Heart right ventricle (tissue), 16 donors: Measurements from ENCODE around the gene ARCN1. TPM values are rescaled to one million over a fixed set of nuclear protein-coding genes. Genes with fewer than 3 reads are reported as not detected.
A peak's percentile ranks its signal among the peaks of the same experiment; 100 is the strongest.
"Not testable (repeated sequence)": the region's sequence is repeated elsewhere in the genome, so short reads cannot be mapped to it uniquely, and the experiment has no call there.

Experiments used
- ATAC-seq, 8 donors: fragments of 200-7000 bp; cut with Tn5 transposase; one replicate each; pipeline ENCODE4 v1.9.1; 2020; ENCODE audit warnings: mild to moderate bottlenecking in 8 of 8, moderate library complexity in 8 of 8, moderate number of reproducible peaks in 1 of 8
- DNase-seq, 2 donors: peaks; one replicate each; pipeline ENCODE4 v3.0.0-alpha.2; 2020
- H3K27ac ChIP-seq, 10 donors: fragments of 200-600 bp; sonication (generic) in 2 of 10; one replicate each; pipeline versions ENCODE4 v1.5.0 to v1.8.0; 2020 to 2022; ENCODE audit warnings: mild to moderate bottlenecking in 3 of 10
- H3K27me3 ChIP-seq, 7 donors: fragments of 200-600 bp; one replicate each; pipeline ENCODE4 v1.8.0; 2021 to 2022; ENCODE audit warnings: mild to moderate bottlenecking in 2 of 7
- H3K36me3 ChIP-seq, 9 donors: fragments of 200-600 bp; sonication (generic) in 1 of 9; one replicate each; pipeline versions ENCODE4 v1.5.0 to v1.8.0; 2020 to 2022; ENCODE audit warnings: mild to moderate bottlenecking in 2 of 9
- H3K4me1 ChIP-seq, 9 donors: fragments of 200-600 bp; sonication (generic) in 1 of 9; one replicate each; pipeline versions ENCODE4 v1.5.0 to v1.8.0; 2020 to 2022; ENCODE audit warnings: mild to moderate bottlenecking in 4 of 9
- H3K4me3 ChIP-seq, 10 donors: fragments of 200-600 bp; sonication (generic) in 2 of 10; one replicate each; pipeline versions ENCODE4 v1.5.0 to v1.8.0; 2020 to 2022; ENCODE audit warnings: mild to moderate bottlenecking in 7 of 10, moderate library complexity in 2 of 10
- H3K9me3 ChIP-seq, 11 donors: fragments of 200-600 bp in 10 of 11; sonication (generic) in 2 of 11; one replicate each; pipeline versions ENCODE4 v1.5.0 to v1.8.0; 2013 to 2022; ENCODE audit warnings: mild to moderate bottlenecking in 2 of 11, control low read depth in 1 of 11, moderate library complexity in 1 of 11
- WGBS, 2 donors: extraction: QIAGEN DNeasy Blood & Tissue Kit; methylation state at CpG; one replicate each; pipeline ENCODE4 v1.1.7; 2013; ENCODE audit warnings: inconsistent platforms in 1 of 2; 5-methylcytosine and 5-hydroxymethylcytosine counted together
- intact Hi-C, 10 donors: fragments of 100-400 bp; cut with DNase I; formaldehyde crosslinking; loops; one replicate each; pipeline versions ENCODE4 v1.11.1 to v1.14.2; 2022
- polyA plus RNA-seq, 2 donors: library from polyadenylated mRNA; stranded (reverse); fragments of 200-250 nt; gene quantifications; one replicate each; pipeline ENCODE4 v1.2.3, GENCODE V29; 2013
- total RNA-seq, 10 donors: library from RNA; stranded (reverse); fragmentation: NEBNext Ultra II Directional in 3 of 10; extraction: Animal tissue kit (Norgen Biotek cat#: 25700) in 3 of 10; gene quantifications; one replicate each; pipeline versions ENCODE4 v1.2.1 to v1.2.4, GENCODE V29; 2021 to 2023
- TF ChIP-seq, protein P1 (sequence below), 9 donors: fragments of 200-600 bp; sonication (generic) in 2 of 9; IDR thresholded peaks; one replicate each; pipeline versions ENCODE4 v1.5.0 to v1.8.0; 2021 to 2022; ENCODE audit warnings: antibody characterized with exemption in 9 of 9, mild to moderate bottlenecking in 5 of 9, moderate library complexity in 1 of 9
- donor health status: Arrhythmogenic right ventricular cardiomyopathy.
- donor health status: ischemic (EF 13 %, LVEDD 7.1; RV severe dilation, severe dysfunction).
- donor health status: healthy with polysubstance abuse.
- donor health status: DM: no; HTN: yes; CAD: no.
- donor health status: DM: no; HTN: no; CAD: no.
- donor health status: ischemic (EF 25% LVEDD 6.9; RV normal size, moderate dysfunction).
- donor health status: ischemic (EF 25% LVEDD 5.7; RV mildly dilated, moderate dysfunction).
- donor health status: healthy.
- donor health status: DM: yes; HTN: yes; CAD: no.
- donor health status: Ischemic cardiomyopathy.
- donor health status: ischemic (EF 35%, LVEDD 5.7; RV mildly dilated, moderate dysfunction).
- donor health status: nonischemic (EF 11% LVEDD 7.7; RV severe dilation, severe dysfunction).
- donor health status: DM: yes; HTN: yes; CAD: no.
- donor health status: PGD.
- donor health status: ischemic (EF 29% LVEDD 5.4; RV normal size, mild dysfunction).
- donor health status: nonischemic (EF 23%, LVEDD 6.1; RV moderate dilation, normal function).

ARCN1 gene
- total and polyA plus RNA-seq, 12 donors: 48.8 to 122 (median 94.5) TPM

DNA sequence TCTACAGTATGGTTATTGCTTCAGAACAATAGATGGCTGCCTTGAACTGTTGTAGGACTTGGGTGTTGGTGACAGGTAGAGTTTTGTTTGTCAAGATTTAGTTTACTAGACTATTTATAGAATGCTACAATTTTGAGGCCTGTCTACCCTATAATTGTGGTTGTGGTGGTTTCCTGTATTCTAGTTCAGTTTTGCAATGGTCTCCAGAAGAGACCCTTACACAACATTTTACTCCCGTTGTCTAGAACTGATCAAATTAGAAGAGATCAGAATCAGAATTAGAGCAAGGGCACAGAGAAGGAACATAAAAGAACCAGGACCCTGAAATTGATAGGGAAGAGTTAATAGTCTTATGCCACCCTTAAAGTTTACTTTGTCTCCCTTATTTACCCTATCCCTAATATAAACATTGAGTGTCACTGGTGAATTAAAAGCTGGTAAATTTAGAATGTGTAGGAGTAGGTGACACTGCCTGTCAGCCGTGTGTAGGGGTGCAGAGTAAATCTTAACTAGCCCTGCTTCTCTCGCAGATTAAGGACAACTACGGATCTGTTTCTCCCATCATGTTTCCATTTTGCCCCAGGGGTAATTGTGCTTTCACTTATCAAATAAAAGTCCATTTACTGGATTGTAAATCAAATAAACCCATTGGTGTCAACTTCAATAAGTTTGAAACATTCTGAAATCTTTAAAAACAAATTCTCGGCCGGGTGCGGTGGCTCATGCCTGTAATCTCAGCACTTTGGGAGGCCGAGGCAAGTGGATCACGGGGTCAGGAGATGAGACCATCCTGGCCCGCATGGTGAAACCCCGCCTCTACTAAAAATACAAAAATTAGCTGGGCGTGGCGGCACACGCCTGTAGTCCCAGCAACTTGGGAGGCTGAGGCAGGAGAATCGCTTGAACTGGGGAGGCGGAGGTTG is 24.3 kb downstream of the ARCN1 start:
- H3K27me3 ChIP-seq: no peaks in the 10 kb centered on the region
- TF ChIP-seq, protein P1, sequence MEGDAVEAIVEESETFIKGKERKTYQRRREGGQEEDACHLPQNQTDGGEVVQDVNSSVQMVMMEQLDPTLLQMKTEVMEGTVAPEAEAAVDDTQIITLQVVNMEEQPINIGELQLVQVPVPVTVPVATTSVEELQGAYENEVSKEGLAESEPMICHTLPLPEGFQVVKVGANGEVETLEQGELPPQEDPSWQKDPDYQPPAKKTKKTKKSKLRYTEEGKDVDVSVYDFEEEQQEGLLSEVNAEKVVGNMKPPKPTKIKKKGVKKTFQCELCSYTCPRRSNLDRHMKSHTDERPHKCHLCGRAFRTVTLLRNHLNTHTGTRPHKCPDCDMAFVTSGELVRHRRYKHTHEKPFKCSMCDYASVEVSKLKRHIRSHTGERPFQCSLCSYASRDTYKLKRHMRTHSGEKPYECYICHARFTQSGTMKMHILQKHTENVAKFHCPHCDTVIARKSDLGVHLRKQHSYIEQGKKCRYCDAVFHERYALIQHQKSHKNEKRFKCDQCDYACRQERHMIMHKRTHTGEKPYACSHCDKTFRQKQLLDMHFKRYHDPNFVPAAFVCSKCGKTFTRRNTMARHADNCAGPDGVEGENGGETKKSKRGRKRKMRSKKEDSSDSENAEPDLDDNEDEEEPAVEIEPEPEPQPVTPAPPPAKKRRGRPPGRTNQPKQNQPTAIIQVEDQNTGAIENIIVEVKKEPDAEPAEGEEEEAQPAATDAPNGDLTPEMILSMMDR (IDR thresholded peaks at IDR 0.05): no peak
- intact Hi-C loops: loop anchor here in 2 of 10 donors (5.0 to 10.0 kb wide), 2 partner anchors 58 to 61 kb away; no protein-coding TSS in a partner anchor
- H3K9me3 ChIP-seq: no peaks in the 10 kb centered on the region
- H3K4me1 ChIP-seq: peaks cover 6 to 49% (median 29%) of the 10 kb centered on the region in 9 donors
- WGBS, 2 donors: 89 to 92% methylated on average over 16 of the region's 16 CpGs
- H3K27ac ChIP-seq: peak overlapping the region in 2 of 10 donors; percentile 2 to 87
- DNase-seq (no peak), ATAC-seq (no peak)
- H3K4me3 ChIP-seq: no peak overlapping the region
- peaks cover 4 to 100% (median 66%) of the 10 kb centered on the region in 9 donors for H3K36me3 ChIP-seq

DNA sequence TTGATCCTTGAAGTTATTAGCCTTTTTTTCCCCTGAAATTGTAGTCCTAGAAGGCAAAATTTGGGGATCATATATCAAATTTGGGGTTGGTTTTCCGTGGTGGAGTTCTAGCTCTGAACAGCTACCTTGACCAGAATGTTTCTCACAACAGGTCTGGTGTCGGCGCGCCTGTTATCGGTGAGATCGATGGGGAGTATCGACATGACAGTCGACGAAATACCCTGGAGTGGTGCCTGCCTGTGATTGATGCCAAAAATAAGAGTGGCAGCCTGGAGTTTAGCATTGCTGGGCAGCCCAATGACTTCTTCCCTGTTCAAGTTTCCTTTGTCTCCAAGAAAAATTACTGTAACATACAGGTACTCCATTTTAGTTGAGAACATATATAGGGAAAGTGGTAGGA is 25.3 kb downstream of the ARCN1 start:
- TF ChIP-seq, protein P1 (IDR thresholded peaks at IDR 0.05): no peak
- H3K4me1 ChIP-seq: peaks cover 0 to 47% (median 30%) of the 10 kb centered on the region in 9 donors
- H3K4me3 ChIP-seq: no peak overlapping the region
- WGBS, 2 donors: 71 to 77% methylated on average over 9 of the region's 9 CpGs
- peaks cover 4 to 100% (median 71%) of the 10 kb centered on the region in 9 donors for H3K36me3 ChIP-seq
- ATAC-seq: no peak
- DNase-seq: no peak
- intact Hi-C loops: loop anchor here in 2 of 10 donors (5.0 to 10.0 kb wide), 2 partner anchors 57 to 60 kb away; no protein-coding TSS in a partner anchor
- no peaks in the 10 kb centered on the region for H3K9me3 ChIP-seq
- no peaks in the 10 kb centered on the region for H3K27me3 ChIP-seq
- H3K27ac ChIP-seq: peak overlapping the region in 1 of 10 donors; percentile 34

DNA sequence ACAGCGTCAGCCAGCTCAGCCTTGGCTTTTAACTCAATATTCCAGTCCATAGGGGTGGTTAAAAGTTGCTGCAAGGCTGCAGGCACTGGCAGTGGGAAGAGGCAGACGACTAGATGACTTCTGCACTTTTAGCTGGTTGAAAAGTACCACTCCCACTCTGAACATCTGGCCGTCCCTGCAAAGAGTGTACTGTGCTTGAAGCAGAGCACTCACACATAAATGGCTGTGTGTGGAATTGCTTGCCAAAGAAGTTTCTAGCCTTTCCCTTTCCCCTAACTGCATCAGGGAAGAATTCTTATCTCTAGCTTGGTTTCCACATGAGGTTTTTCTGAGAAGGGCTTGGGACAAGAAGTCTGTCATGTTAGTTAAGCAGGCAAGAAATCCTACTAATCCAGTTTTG is 30.1 kb downstream of the ARCN1 start:
- peaks cover 0 to 63% (median 45%) of the 10 kb centered on the region in 9 donors for H3K36me3 ChIP-seq
- peak; percentile 21 to 60 (median 44) for ATAC-seq
- peak overlapping the region; percentile 6 to 91 (median 74) for H3K27ac ChIP-seq
- WGBS, 2 donors: 61 to 64% methylated on average over 3 of the region's 3 CpGs
- TF ChIP-seq, protein P1 (IDR thresholded peaks at IDR 0.05): no peak
- peaks cover 0 to 8% (median 0%) of the 10 kb centered on the region in 7 donors for H3K27me3 ChIP-seq
- peak; percentile 26 to 70 for DNase-seq
- H3K4me3 ChIP-seq: no peak overlapping the region
- H3K9me3 ChIP-seq: no peaks in the 10 kb centered on the region
- intact Hi-C loops: loop anchor here in 1 of 10 donors (5.0 kb wide), 1 partner anchor 55 kb away; no protein-coding TSS in a partner anchor
- peaks cover 5 to 56% (median 32%) of the 10 kb centered on the region in 9 donors for H3K4me1 ChIP-seq

DNA sequence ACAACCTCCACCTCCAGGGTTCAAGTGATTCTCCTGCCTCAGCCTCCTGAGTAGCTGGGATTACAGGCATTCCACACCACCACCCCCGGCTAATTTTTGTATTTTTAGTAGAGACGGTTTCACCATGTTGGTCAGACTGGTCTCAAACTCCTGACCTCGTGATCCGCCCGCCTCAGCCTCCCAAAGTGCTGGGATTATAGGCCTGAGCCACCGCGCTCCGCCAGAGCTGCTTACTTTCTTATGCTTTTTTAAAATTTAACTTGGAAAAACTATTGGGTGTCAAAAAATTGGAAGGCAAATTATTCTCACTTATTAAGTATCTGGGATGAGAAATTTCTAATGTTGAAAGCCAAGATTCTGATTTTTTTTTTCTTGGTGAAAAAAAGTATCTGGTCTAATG is 31.5 kb downstream of the ARCN1 start:
- DNase-seq, ATAC-seq: not testable (repeated sequence)
- intact Hi-C loops: loop anchor here in 1 of 10 donors (5.0 kb wide), 1 partner anchor 54 kb away; no protein-coding TSS in a partner anchor

More for the DNA sequence above, 31.5 kb downstream of the ARCN1 start:
- peak overlapping the region; percentile 6 to 91 (median 77) for H3K27ac ChIP-seq
- not testable (repeated sequence) for H3K4me3 ChIP-seq, H3K9me3 ChIP-seq
- WGBS, 2 donors: 71 to 81% methylated on average over 8 of the region's 8 CpGs
- H3K4me1 ChIP-seq: peaks cover 7 to 61% (median 32%) of the 10 kb centered on the region in 9 donors
- H3K36me3 ChIP-seq: peaks cover 0 to 49% (median 36%) of the 10 kb centered on the region in 9 donors
- H3K27me3 ChIP-seq: peaks cover 0 to 22% (median 0%) of the 10 kb centered on the region in 7 donors
